Daoy (cell line): ENCODE data around the gene RBM15. TPM values are rescaled to one million over a fixed set of nuclear protein-coding genes. Genes with fewer than 3 reads are reported as not detected.

Experiments used
- DNase-seq: peaks from one replicate; pipeline ENCODE4 v3.0.0-alpha.2; 2015; ENCODE audit warnings: low read depth
- total RNA-seq: library from RNA; depleted of rRNA; stranded (reverse); fragments of >200 nt; shearing (Covaris generic); gene quantifications from 2 replicates; pipeline ENCODE4 v1.2.3, GENCODE V29; 2014; rRNA removed

Gene RBM15
- total RNA-seq: 39.1 and 39.7 TPM in 2 replicates

- DNase-seq: peak; percentile 100
Observed at GRCh38 chr1:110338886-110339406, at the start of gene RBM15. Gene RBM15, plus strand, starts transcription at chr1:110339377. Its CDS starts 29 bp downstream, at chr1:110339406.

GRCh38 chr1:110291241-110292030 lies 47.7 kb upstream of the RBM15 start:
- no peak for DNase-seq

- DNase-seq: peak; percentile 51
Observed at GRCh38 chr1:110292031-110292741, 47.0 kb upstream of the RBM15 start.

- peak; percentile 23 for DNase-seq
Observed at GRCh38 chr1:110293601-110294104, 45.5 kb upstream of the RBM15 start.

GRCh38 chr1:110294308-110294707 lies 44.9 kb upstream of the RBM15 start:
- DNase-seq: no peak

- DNase-seq: no peak
Observed at GRCh38 chr1:110298991-110299390, 40.2 kb upstream of the RBM15 start.

GRCh38 chr1:110300412-110301085 lies 38.6 kb upstream of the RBM15 start:
- no peak for DNase-seq

GRCh38 chr1:110302836-110303235 lies 36.3 kb upstream of the RBM15 start:
- DNase-seq: no peak

GRCh38 chr1:110305900-110306420 lies 33.2 kb upstream of the RBM15 start:
- DNase-seq: no peak

GRCh38 chr1:110307239-110307974 lies 31.8 kb upstream of the RBM15 start:
- DNase-seq: no peak

GRCh38 chr1:110308247-110308646 lies 30.9 kb upstream of the RBM15 start:
- peak; percentile 78 for DNase-seq

- peak; percentile 83 for DNase-seq
Observed at GRCh38 chr1:110309139-110309538, 30.0 kb upstream of the RBM15 start.

- DNase-seq: peak; percentile 87
Observed at GRCh38 chr1:110309767-110310166, 29.4 kb upstream of the RBM15 start.

- DNase-seq: no peak
Observed at GRCh38 chr1:110310300-110310699, 28.9 kb upstream of the RBM15 start.

- peak; percentile 87 for DNase-seq
Observed at GRCh38 chr1:110312188-110313121, 26.7 kb upstream of the RBM15 start.

GRCh38 chr1:110316735-110317134 lies 22.4 kb upstream of the RBM15 start:
- no peak for DNase-seq

GRCh38 chr1:110318046-110318445 lies 21.1 kb upstream of the RBM15 start:
- DNase-seq: no peak

GRCh38 chr1:110319332-110320167 lies 19.6 kb upstream of the RBM15 start:
- DNase-seq: peak; percentile 38

GRCh38 chr1:110320168-110320518 lies 19.0 kb upstream of the RBM15 start:
- no peak for DNase-seq
